Esophagus squamous epithelium (tissue), 5 donors: ENCODE measurements around the gene RABGAP1. TPM values are rescaled to one million over a fixed set of nuclear protein-coding genes. Genes with fewer than 3 reads are reported as not detected.

Experiments
- DNase-seq: peaks from one replicate; lab custom pipeline; 2025; lab: John Stamatoyannopoulos, UW
- H3K27ac ChIP-seq, 4 donors: fragments of 200-600 bp; sonication (generic); one replicate each; pipeline ENCODE4 v1.5.1; 2016 to 2019; ENCODE audit warnings: mild to moderate bottlenecking in 1 of 4
- H3K27me3 ChIP-seq, 4 donors: fragments of 200-600 bp; sonication (generic); 1 replicate in 3 of 4; 2 replicates in 1 of 4; pipeline versions ENCODE4 v1.5.1 to v1.6.0; 2017 to 2021; ENCODE audit warnings: antibody characterized with exemption in 1 of 4
- H3K36me3 ChIP-seq, 3 donors: fragments of 200-600 bp; sonication (generic); one replicate each; pipeline ENCODE4 v1.5.1; 2016 to 2019
- H3K4me1 ChIP-seq, 3 donors: fragments of 200-600 bp; sonication (generic); one replicate each; pipeline ENCODE4 v1.5.1; 2017 to 2019
- H3K4me3 ChIP-seq, 4 donors: fragments of 200-600 bp; sonication (generic); 1 replicate in 3 of 4; 2 replicates in 1 of 4; pipeline ENCODE4 v1.5.1; 2016 to 2019; ENCODE audit warnings: mild to moderate bottlenecking in 2 of 4, moderate library complexity in 1 of 4
- H3K9me3 ChIP-seq, 3 donors: fragments of 200-600 bp; sonication (generic); one replicate each; pipeline ENCODE4 v1.5.1; 2016 to 2019
- POLR2A ChIP-seq, 4 donors: fragments of 450-650 bp; IDR thresholded peaks; one replicate each; pipeline ENCODE4 v1.6.1; 2017; ENCODE audit warnings: antibody characterized with exemption in 4 of 4, mild to moderate bottlenecking in 4 of 4, moderate library complexity in 3 of 4
- WGBS, 2 donors: methylation state at CpG; one replicate each; pipeline ENCODE4 v1.1.5; 2018; 5-methylcytosine and 5-hydroxymethylcytosine counted together
- intact Hi-C: fragments of 100-400 bp; cut with DNase I; formaldehyde crosslinking; loops from one replicate; pipeline ENCODE4 v1.15.0; 2022
- total RNA-seq, 4 donors: library from RNA; depleted of rRNA; stranded (reverse); fragments of >200 nt; gene quantifications; one replicate each; pipeline ENCODE4 v1.1.0, GENCODE V29; 2016
- TF ChIP-seq, protein P1 (sequence below), 6 experiments: fragments of 450-650 bp in 4 of 6; fragments of 200-600 bp in 2 of 6; sonication (generic) in 2 of 6; IDR thresholded peaks; one replicate each; pipeline ENCODE4 v1.5.1; 2016 to 2019; ENCODE audit warnings: antibody characterized with exemption in 6 of 6, mild to moderate bottlenecking in 4 of 6, moderate library complexity in 4 of 6
- donor health status: DM: yes; HTN: yes; CAD: no.

Gene RABGAP1
- total RNA-seq, 4 donors from 2014 or later, result 28.4 to 57.4 (median 33.6) TPM

DNA sequence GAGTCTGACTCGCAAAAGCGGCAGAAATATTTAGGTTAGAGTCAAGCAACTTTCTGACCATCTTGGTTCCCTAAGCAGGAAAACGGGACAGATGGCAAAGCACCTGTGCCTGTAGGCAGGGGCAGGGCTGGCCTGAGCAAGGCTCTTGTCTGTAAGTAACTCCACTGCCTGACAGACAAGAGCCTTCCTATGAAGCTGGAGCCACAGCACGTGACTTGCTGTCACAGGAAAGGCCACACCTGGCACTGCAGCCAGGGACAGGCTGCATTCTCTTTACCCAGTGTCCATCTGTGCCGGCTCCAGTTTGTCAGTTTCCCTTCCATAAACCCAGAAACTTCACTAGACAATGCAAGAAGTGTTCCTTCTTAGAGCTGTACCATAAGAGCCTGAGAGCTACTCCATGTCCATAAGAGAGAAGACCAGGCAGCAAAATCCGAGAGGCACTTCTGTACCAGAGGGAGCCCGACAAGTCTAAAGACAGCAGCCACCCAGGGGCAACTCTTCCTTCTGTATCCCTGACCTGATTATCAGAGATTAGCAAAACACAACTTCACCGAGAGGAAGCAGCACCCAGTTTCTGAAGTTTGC is 170.7 kb downstream of the RABGAP1 start:
- Histone ChIP-seq H3K27ac (peak overlapping the region in 1 of 4 donors; percentile 14), H3K4me1 (peaks cover 0 to 17% (median 0%) of the 10 kb centered on the region in 3 donors), H3K36me3 (peaks cover 11 to 90% (median 14%) of the 10 kb centered on the region in 3 donors), H3K9me3 (no peaks in the 10 kb centered on the region), H3K27me3 (no peaks in the 10 kb centered on the region), H3K4me3 (no peak overlapping the region)
- intact Hi-C loops, result no loop called here
- WGBS, 2 donors, result 61 to 64% methylated on average over 5 to 7 of the region's 8 CpGs
- TF ChIP-seq, protein P1, sequence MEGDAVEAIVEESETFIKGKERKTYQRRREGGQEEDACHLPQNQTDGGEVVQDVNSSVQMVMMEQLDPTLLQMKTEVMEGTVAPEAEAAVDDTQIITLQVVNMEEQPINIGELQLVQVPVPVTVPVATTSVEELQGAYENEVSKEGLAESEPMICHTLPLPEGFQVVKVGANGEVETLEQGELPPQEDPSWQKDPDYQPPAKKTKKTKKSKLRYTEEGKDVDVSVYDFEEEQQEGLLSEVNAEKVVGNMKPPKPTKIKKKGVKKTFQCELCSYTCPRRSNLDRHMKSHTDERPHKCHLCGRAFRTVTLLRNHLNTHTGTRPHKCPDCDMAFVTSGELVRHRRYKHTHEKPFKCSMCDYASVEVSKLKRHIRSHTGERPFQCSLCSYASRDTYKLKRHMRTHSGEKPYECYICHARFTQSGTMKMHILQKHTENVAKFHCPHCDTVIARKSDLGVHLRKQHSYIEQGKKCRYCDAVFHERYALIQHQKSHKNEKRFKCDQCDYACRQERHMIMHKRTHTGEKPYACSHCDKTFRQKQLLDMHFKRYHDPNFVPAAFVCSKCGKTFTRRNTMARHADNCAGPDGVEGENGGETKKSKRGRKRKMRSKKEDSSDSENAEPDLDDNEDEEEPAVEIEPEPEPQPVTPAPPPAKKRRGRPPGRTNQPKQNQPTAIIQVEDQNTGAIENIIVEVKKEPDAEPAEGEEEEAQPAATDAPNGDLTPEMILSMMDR (IDR thresholded peaks at IDR 0.05), result no peak
- DNase-seq, result no peak

DNA sequence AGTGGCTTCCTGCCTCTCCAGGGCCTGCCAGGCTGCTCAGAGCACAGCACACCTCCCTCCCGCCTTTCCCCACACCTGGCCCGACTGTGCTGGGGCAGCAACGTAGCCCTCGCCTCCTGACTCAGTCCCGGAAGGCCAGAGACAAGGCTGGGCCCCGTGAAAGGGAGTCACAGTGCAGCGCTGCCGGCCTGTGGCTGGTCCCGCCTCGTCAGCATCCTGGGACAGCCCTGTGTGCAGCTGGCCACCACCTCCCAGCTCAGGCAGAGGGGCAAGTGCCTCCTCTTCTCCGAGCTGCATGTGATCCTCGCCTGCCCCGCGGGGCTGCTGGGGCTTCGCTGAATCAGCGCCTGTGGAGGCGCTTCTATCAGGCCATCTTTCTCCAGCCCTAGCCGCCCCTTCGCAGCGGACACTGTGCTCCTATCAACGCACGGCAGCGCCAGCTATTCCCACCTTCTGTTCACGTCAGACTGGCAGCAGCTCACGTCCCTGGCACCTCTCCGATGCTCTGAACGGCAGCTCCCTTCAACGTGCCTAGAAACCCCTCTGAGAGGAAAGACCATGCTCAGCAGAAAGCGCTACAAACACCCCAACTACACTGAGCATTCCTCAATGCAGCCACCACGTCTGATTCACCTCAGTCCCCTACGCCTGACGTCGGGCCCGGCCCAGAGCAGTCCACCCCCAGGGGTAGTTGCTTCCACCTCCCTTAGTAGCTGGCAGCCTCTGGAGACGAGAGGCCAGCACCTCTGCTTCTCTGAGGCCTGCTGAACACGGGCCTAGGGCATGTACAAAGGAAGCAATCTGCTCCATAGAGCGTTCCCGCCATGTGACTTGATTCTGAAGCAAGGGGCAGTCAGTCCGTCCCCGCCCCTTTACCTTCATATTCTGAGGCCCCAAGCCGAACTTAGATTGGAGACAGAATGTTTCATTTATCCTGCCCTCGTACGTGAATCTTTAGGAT is 171.5 kb downstream of the RABGAP1 start:
- H3K27ac ChIP-seq, result peak overlapping the region in 1 of 4 donors; percentile 14

DNA sequence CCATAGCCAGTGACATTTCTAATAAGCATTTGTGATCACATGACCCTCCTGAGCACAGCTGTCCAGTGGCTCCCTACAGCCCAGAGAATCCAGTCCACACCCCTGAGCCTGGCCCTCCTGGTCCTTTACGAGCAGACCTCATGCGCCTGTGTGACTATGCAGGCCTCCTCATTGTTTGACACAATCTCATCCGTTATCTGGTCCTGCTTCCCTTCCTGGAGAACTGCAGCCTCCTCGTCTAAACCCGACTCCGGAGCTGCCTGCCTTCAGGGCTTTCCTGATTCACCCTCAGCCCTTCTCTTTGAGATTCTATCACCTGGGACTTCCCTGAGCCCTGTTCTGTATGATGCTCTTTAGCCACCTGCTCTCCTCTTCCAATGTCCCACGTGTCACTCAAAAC is 172.4 kb downstream of the RABGAP1 start:
- H3K27me3 ChIP-seq, result no peaks in the 10 kb centered on the region
- H3K4me1 ChIP-seq, result peaks cover 0 to 17% (median 0%) of the 10 kb centered on the region in 3 donors
- TF ChIP-seq, protein P1 (IDR thresholded peaks at IDR 0.05), result no peak
- TF ChIP-seq POLR2A (IDR thresholded peaks at IDR 0.05), result no peak
- H3K36me3 ChIP-seq, result peaks cover under 1 to 90% (median 12%) of the 10 kb centered on the region in 3 donors
- H3K27ac ChIP-seq, result no peak overlapping the region
- WGBS, 2 donors, result 65 to 67% methylated on average over 5 to 7 of the region's 7 CpGs
- H3K9me3 ChIP-seq, result no peaks in the 10 kb centered on the region
- no peak overlapping the region for H3K4me3 ChIP-seq
- no peak for DNase-seq
- intact Hi-C loops, result no loop called here

More for the DNA sequence above, 171.5 kb downstream of the RABGAP1 start:
- intact Hi-C loops, result no loop called here
- 83 to 86% methylated on average over 16 to 18 of the region's 43 CpGs for WGBS, 2 donors
- Histone ChIP-seq H3K4me1 (peaks cover 0 to 17% (median 0%) of the 10 kb centered on the region in 3 donors), H3K36me3 (peaks cover 9 to 90% (median 14%) of the 10 kb centered on the region in 3 donors), H3K9me3 (no peaks in the 10 kb centered on the region), H3K4me3 (no peak overlapping the region), H3K27me3 (no peaks in the 10 kb centered on the region)
- no peak for DNase-seq
- TF ChIP-seq, protein P1 (IDR thresholded peaks at IDR 0.05), result no peak
- TF ChIP-seq POLR2A (IDR thresholded peaks at IDR 0.05), result no peak

DNA sequence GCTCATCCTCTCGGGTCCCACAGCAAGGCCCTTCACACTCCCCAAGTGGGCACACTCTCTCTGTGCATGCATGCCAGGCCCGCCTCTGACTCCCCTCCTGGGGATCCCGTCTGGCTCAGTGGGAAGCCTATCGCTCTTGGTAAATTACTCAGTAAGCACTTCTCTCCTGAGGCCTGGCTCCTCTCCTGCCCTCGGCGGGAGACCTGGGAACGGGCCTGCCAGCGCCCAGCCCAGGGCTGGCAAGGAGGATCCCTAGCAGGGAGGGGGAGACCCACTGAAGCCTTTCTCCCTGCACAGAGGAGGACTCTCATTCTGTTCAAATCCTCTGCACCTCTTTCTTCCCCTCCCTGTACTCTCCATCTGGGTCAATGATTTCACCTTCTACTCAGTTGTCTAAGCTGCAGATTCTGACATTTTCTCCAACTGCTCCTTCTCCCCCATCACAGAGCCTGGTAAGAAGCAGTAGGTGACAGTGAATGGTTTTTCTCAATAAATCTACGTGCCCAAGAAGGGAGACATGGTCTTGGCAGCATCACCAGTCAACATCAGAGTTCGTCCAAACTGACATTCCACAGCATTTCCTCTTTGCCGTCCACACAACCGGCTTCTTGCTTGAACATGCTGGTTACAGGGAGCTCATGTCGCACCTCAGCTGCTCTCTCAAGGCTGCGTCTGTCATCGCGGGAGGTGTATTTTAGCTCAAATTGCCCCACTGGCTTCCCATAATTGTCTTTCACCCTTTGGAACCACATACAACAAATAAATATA is 174.5 kb downstream of the RABGAP1 start:
- H3K4me3 ChIP-seq, result no peak overlapping the region
- intact Hi-C loops, result no loop called here
- no peak for TF ChIP-seq POLR2A (IDR thresholded peaks at IDR 0.05)
- TF ChIP-seq, protein P1 (IDR thresholded peaks at IDR 0.05), result no peak
- peaks cover 0 to 87% (median 0%) of the 10 kb centered on the region in 3 donors for H3K36me3 ChIP-seq
- H3K27ac ChIP-seq, result no peak overlapping the region
- no peaks in the 10 kb centered on the region for H3K9me3 ChIP-seq
- H3K4me1 ChIP-seq, result peaks cover 0 to 17% (median 0%) of the 10 kb centered on the region in 3 donors
- no peaks in the 10 kb centered on the region for H3K27me3 ChIP-seq
- 54 to 66% methylated on average over 11 to 14 of the region's 16 CpGs for WGBS, 2 donors
- no peak for DNase-seq
